ENCODE data around the gene PIP5K1B.

Gene PIP5K1B

GRCh38 chr9:68940573-68940972, 235.5 kb downstream of the PIP5K1B start:
- Histone ChIP-seq H3F3A (ENCODE audit: control insufficient read depth, insufficient read depth) (peaks cover 14% of the 10 kb centered on the region), H3K27me3 (ENCODE audit: control insufficient read depth, low read length) (no peaks in the 10 kb centered on the region), H4K20me1 (ENCODE audit: control insufficient read depth, insufficient read depth, low read depth, low read length) (no peaks in the 10 kb centered on the region), H3K9me3 (ENCODE audit: control insufficient read depth, insufficient read depth, low read length) (no peaks in the 10 kb centered on the region), H3K9me2 (replicated peaks; ENCODE audit: control insufficient read depth, low read length) (no peaks in the 10 kb centered on the region), H3K27ac (ENCODE audit: low read depth, low read length) (no peak overlapping the region), H3K79me2 (ENCODE audit: control insufficient read depth, low read length) (no peaks in the 10 kb centered on the region), H3K4me2 (ENCODE audit: low read length) (peak overlapping the region; percentile 94), H3K4me3 (ENCODE audit: low read length) (no peak overlapping the region; the same call in 1 of the 2 replicates), H3K36me3 (ENCODE audit: control insufficient read depth, low read length) (peaks cover 2% of the 10 kb centered on the region; the same call in 1 of the 2 replicates), H3K4me1 (ENCODE audit: control insufficient read depth, low read length) (peaks cover 53% of the 10 kb centered on the region)
- TF ChIP-seq, protein P1, sequence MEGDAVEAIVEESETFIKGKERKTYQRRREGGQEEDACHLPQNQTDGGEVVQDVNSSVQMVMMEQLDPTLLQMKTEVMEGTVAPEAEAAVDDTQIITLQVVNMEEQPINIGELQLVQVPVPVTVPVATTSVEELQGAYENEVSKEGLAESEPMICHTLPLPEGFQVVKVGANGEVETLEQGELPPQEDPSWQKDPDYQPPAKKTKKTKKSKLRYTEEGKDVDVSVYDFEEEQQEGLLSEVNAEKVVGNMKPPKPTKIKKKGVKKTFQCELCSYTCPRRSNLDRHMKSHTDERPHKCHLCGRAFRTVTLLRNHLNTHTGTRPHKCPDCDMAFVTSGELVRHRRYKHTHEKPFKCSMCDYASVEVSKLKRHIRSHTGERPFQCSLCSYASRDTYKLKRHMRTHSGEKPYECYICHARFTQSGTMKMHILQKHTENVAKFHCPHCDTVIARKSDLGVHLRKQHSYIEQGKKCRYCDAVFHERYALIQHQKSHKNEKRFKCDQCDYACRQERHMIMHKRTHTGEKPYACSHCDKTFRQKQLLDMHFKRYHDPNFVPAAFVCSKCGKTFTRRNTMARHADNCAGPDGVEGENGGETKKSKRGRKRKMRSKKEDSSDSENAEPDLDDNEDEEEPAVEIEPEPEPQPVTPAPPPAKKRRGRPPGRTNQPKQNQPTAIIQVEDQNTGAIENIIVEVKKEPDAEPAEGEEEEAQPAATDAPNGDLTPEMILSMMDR (IDR thresholded peaks at IDR 0.05; ENCODE audit: low read depth, low read length, poor library complexity, severe bottlenecking): no peak
- no peak for TF ChIP-seq EZH2phosphoT487 (IDR thresholded peaks at IDR 0.05; ENCODE audit: borderline replicate concordance, low read length)

DNA sequence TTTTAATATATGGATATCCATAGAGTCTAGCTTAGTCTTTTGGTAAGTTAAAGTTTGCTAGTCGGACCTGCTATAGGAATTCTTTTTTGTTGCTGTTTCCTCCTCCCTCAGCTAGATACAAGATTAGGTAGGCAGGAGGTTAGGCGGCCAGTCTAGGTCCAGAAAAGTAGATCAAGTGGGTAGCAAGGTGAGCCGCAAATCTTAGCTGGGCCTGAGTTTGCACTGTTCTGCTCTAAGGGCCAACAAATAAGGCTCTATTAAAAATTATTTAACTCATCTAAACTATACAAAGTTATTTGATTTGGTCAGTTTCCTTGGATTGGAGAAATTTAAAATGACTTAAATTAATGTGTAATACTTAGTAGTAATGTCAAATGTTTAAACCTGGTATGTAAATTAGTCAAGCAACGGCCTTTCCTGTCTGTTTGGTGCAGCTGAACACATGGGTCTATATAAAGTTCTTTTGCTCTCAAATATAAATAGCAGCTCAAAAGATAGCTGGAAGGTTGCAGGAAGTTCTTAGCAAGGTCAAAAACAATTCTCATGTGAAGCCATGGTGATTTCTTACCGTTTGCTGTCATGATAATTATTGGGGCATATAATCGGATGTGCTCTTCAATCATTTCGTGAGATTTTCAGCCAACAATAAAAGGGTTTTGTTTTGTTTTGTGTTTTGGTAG, 236.9 kb downstream of the PIP5K1B start:
- Histone ChIP-seq H3K9me3 (ENCODE audit: control insufficient read depth, insufficient read depth, low read length) (no peaks in the 10 kb centered on the region), H3K9me2 (replicated peaks; ENCODE audit: control insufficient read depth, low read length) (no peaks in the 10 kb centered on the region), H3K79me2 (ENCODE audit: control insufficient read depth, low read length) (no peaks in the 10 kb centered on the region), H3K4me1 (ENCODE audit: control insufficient read depth, low read length) (peaks cover 57% of the 10 kb centered on the region), H4K20me1 (ENCODE audit: control insufficient read depth, insufficient read depth, low read depth, low read length) (no peaks in the 10 kb centered on the region), H3K27me3 (ENCODE audit: control insufficient read depth, low read length) (no peaks in the 10 kb centered on the region), H3K27ac (ENCODE audit: low read depth, low read length) (peak overlapping the region; percentile 88), H3K4me3 (ENCODE audit: low read length) (peak overlapping the region; percentile 68), H3K36me3 (ENCODE audit: control insufficient read depth, low read length) (peaks cover 2% of the 10 kb centered on the region; the same call in 1 of the 2 replicates), H3K4me2 (ENCODE audit: low read length) (peak overlapping the region; percentile 94), H3F3A (ENCODE audit: control insufficient read depth, insufficient read depth) (peaks cover 12% of the 10 kb centered on the region)
- TF ChIP-seq, protein P1 (IDR thresholded peaks at IDR 0.05; ENCODE audit: low read depth, low read length, poor library complexity, severe bottlenecking): no peak
- no peak for TF ChIP-seq EZH2phosphoT487 (IDR thresholded peaks at IDR 0.05; ENCODE audit: borderline replicate concordance, low read length)

DNA sequence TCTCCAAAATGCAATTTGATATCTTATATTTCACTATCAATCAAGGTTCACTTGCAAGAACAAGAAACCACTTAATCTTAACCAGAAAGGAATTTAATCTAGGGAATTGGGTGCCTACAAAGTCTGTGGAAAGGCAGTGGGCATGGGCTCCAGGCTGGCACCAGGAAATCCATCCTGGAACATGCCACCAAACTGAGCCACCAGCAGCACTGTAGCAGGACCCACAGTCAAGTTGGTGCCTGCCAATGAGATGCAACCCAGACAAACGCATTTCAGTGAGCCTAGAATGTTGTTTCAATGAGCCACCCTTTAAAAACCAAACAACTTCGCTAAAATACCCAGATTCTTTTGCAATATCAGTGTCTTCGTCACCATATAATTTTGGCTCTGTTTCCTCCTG, 237.8 kb downstream of the PIP5K1B start:
- Histone ChIP-seq H3K4me1 (ENCODE audit: control insufficient read depth, low read length) (peaks cover 60% of the 10 kb centered on the region), H4K20me1 (ENCODE audit: control insufficient read depth, insufficient read depth, low read depth, low read length) (no peaks in the 10 kb centered on the region), H3K27ac (ENCODE audit: low read depth, low read length) (peak overlapping the region; percentile 88), H3K4me2 (ENCODE audit: low read length) (peak overlapping the region; percentile 94), H3K79me2 (ENCODE audit: control insufficient read depth, low read length) (no peaks in the 10 kb centered on the region), H3K9me2 (replicated peaks; ENCODE audit: control insufficient read depth, low read length) (no peaks in the 10 kb centered on the region), H3K4me3 (ENCODE audit: low read length) (peak overlapping the region; percentile 68), H3K27me3 (ENCODE audit: control insufficient read depth, low read length) (no peaks in the 10 kb centered on the region), H3K36me3 (ENCODE audit: control insufficient read depth, low read length) (peaks cover 2% of the 10 kb centered on the region; the same call in 1 of the 2 replicates), H3F3A (ENCODE audit: control insufficient read depth, insufficient read depth) (peaks cover 12% of the 10 kb centered on the region), H3K9me3 (ENCODE audit: control insufficient read depth, insufficient read depth, low read length) (no peaks in the 10 kb centered on the region)
- TF ChIP-seq, protein P1 (IDR thresholded peaks at IDR 0.05; ENCODE audit: low read depth, low read length, poor library complexity, severe bottlenecking): no peak
- no peak for TF ChIP-seq EZH2phosphoT487 (IDR thresholded peaks at IDR 0.05; ENCODE audit: borderline replicate concordance, low read length)
